NCI-H128 (cell line): ENCODE results near the gene C1QTNF9.
"Not testable (repeated sequence)": the region's sequence is repeated elsewhere in the genome, so short reads cannot be mapped to it uniquely, and the experiment has no call there.

Experiments
- DNase-seq: peaks from one replicate; lab custom pipeline; 2025; ENCODE audit not compliant: unreplicated experiment; lab: John Stamatoyannopoulos, UW

Gene C1QTNF9

GRCh38 chr13:24319641-24320040 is 10.3 kb downstream of the C1QTNF9 start:
- DNase-seq: not testable (repeated sequence)

- DNase-seq: not testable (repeated sequence)
These were observed 12.0 kb downstream of the C1QTNF9 start for GRCh38 chr13:24321416-24321815.

DNA sequence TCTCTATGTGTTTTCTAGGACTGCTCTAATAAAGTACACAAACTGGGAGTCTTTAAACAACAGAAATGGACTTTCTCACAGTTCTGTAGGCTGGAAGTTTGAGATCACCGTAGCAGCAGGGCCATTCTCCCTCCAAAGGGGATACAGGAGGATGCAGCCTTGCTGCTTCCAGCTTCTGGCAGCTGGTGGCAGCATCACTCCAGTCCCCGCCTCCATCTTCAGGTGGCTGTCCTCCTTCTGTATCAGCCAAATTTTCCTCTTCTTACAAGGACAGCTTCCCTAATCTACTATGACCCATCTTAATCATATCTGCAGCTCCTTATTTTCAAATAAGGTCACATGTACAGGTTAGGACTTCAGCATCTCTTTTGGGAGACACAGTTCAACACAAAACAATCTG is 13.1 kb downstream of the C1QTNF9 start:
- not testable (repeated sequence) for DNase-seq

DNA sequence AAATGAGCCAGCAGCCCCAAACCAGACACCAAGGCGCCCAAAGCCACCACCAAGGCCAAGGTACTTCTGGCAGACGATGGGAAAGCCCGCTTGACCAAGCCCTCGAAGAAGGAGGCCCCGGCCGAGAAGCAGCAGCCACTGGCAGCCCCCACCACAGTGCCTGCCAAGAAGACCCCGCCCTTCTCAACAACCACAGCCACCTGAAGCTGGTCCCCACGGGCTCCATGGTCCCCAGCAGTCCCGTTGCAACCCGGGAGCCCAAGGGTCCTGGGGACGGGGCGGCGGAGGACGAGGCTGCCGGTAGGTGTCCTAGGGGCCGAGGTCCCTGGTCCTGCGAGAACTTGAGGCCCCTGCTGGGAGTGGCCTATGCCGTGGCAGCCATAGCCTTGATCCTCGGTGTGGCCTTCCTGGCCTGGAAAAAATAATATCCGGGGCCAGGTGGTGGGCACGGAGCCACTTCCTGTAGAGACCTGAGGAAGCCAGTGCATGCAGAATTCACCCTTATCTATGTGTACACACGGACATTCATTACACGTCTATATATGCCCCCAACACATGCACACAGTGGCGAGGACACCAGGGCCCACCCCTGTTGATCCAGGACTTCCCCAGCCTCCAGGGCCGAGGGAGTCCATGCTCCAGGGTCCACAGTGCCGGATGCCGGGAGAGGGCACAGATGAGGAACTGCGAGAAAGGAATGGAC is 13.8 kb downstream of the C1QTNF9 start:
- DNase-seq: no peak

DNA sequence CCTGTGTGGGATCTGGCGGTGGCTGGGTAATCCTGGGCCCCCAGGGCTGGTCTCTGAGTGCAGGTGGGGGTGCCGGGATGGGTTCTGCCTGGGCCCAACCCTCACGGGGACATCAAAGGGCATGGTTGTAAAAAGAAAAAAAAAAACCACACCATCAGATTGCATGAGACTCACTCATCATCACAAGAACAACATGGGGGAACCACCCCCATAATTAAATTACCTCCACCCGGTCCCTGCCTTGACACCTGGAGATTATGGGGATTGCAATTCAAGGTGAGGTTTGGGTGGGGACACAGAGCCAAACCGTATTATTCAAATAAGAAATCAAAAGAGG is 14.3 kb downstream of the C1QTNF9 start:
- DNase-seq: no peak

GRCh38 chr13:24327598-24327997 is 18.2 kb downstream of the C1QTNF9 start:
- DNase-seq: not testable (repeated sequence)

DNA sequence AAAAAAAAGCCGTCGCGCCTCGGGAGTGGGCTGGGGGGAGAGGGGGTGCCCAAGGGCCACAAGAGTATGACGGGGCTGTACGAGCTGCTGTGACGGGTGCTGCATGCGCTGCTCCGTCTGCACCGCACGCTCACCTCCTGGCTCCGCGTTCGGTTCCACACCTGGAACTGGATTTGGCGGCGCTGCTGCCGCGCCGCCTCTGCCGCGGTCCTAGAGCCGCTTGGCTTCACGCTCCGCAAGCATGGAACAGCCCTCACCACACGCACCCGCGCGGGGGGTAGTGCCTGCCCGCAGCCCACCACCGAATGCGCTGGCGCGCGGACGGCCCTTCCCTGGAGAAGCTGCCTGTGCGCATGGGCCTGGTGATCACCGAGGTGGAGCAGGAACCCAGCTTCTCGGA is 18.8 kb downstream of the C1QTNF9 start:
- no peak for DNase-seq

DNA sequence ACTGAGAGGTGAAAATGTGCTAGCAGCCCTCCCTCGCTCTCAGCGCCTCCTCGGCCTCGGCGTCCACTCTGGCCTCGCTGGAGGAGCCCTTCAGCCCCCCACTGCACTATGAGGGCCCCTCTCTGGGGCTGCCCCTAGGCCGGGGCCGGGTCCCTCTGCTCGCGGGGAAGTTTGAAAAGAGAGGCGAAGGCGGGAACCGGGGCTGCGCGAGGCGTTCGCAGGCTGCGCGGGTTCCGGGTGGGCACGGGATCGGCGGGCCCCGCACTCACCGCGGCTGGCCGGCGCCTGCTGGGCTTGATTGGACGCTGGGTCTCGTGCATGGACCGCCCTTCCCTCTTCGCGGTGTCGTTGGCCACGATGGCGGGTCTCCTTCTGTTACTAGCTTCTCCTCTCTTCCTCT is 29.3 kb downstream of the C1QTNF9 start:
- no peak for DNase-seq

DNA sequence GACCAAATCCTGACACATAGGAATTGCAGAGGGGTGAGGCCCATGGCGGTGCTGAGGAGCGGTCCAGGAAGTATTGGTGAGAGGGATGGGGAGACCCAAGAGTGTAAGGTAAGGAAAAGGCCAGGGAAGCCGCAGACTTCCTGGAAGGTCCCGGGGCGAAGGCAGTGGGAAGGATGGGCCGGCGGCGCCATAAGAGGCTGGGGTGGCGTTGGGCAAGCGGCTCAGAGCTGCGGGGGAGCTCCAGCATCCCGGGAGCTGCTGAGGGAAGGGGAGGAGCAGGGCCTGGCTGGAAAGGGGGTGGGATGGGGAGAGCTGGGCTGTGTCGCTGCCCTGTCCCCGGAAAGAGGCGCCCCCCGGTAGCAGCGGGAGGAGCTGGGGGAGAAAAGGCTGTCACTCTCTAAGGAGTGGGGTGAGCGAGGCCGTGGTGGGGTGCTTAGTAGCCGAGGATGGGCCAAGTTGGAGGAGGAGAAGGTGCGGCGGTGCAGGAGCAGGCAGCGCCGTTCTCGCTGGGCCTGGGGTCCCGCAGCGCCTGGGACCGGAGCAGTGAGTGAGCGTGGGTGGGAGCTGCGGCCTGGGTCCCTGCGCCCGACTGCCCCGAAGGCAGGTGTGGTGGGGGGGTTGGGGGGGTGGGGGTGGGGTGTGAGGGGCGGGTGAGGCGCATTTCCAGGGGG is 30.7 kb downstream of the C1QTNF9 start:
- DNase-seq: no peak

DNA sequence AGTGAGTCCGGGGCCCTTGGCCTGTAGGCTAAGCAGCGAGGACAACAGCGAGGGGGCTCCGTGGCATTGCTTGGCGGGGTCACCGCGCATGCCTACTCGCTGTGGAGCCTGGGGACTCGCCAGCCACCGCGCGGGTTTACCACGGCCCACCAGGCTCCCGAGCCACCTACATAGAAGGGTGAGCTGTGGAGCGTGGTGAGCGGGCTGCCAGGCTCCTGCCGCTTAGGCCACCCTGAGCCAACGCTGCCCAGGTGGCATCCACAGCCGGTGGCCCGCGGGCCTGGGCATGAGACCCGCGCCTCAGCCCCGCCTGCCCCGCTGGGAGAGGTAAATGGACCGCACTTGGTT is 31.2 kb downstream of the C1QTNF9 start:
- DNase-seq: no peak

DNA sequence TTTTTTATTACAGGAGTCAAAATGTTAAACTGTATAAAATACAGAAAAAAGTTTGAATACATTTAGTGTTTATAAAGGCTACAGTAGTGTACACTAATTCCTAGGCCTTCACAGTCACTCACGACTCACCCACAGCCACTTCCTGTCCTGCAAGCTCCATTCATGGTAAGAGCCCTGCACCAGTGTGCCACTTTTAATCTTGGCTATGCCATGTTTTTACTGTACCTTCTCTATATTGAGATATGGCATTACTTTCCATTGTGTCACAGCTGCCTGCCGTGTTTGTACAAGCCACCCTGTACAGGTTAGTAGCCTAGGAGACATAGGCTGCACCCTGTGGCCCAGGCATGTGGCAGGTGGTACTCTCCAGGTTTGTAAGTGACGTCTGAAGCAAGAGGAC is 32.1 kb downstream of the C1QTNF9 start:
- DNase-seq: no peak

DNA sequence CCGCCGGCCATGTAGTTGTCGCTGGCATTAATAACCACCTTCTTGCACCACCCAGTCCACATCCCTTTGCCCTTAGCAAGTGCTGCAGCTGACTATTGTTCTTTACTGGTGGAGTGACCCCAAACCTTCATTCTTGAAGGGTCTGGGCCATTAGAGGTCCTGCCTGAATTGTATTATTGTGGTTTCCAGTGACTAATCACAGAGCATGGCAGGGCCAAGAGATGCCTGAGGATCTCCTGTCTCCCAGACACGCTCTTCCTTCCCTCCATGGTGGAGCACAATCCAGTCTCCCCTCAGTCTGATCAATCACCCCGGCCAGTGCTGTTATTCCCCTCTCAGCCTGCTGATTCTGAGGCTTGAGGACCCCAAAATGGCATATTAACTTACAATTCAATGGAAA is 39.0 kb downstream of the C1QTNF9 start:
- DNase-seq: no peak

- no peak for DNase-seq
These were observed 39.6 kb downstream of the C1QTNF9 start for GRCh38 chr13:24348797-24349515.

- not testable (repeated sequence) for DNase-seq
These were observed 40.6 kb downstream of the C1QTNF9 start for GRCh38 chr13:24349778-24350664.

GRCh38 chr13:24351423-24351822 is 42.0 kb downstream of the C1QTNF9 start:
- no peak for DNase-seq

GRCh38 chr13:24353736-24354135 is 44.4 kb downstream of the C1QTNF9 start:
- no peak for DNase-seq

GRCh38 chr13:24355103-24355502 is 45.7 kb downstream of the C1QTNF9 start:
- no peak for DNase-seq

- no peak for DNase-seq
These were observed 46.9 kb downstream of the C1QTNF9 start for GRCh38 chr13:24356270-24356669.

DNA sequence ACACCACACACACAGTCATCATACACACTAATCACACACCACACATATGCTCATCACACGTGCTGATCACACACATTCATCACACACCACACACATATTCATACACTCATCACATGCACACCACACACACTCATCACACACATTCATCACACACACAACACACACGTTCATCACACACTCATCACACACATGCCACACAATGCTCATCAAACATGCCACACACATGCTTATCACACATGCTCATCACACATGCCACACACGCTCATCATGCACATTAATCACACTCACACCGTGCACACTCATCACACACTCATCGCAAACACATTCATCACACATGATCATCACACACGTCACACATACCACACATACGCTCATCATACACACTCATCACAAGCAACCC is 47.5 kb downstream of the C1QTNF9 start:
- no peak for DNase-seq

- DNase-seq: no peak
These were observed 48.4 kb downstream of the C1QTNF9 start for GRCh38 chr13:24357756-24358155.

DNA sequence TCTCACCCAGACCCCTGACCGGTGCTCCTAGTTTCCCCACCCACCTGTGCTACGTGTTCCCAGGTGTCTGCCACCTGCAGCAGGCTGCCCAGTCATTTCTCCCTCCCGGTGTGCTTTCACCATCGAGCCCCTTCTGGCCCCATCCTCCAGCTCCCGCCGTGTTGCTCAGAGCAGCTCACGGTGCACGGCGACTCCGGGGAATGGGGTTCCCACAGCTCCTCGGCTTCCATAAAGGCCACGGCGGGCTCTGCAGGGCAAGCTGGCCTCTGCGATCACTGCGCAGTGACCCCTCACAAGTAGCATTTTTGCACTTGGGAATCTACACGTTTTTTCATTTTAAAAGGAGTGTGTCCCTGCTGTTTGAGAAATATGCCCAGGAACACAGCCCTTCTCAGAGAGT is 49.5 kb downstream of the C1QTNF9 start:
- DNase-seq: not testable (repeated sequence)
